ENCODE measurements around the gene SURF6. TPM values are rescaled to one million over a fixed set of nuclear protein-coding genes. Genes with fewer than 3 reads are reported as not detected.
A peak's percentile ranks its signal among the peaks of the same experiment; 100 is the strongest.

SURF6 gene
- total and polyA plus RNA-seq, 5 donors from 2014 or later, result 5.4 to 14.6 (median 7.5) TPM

DNA sequence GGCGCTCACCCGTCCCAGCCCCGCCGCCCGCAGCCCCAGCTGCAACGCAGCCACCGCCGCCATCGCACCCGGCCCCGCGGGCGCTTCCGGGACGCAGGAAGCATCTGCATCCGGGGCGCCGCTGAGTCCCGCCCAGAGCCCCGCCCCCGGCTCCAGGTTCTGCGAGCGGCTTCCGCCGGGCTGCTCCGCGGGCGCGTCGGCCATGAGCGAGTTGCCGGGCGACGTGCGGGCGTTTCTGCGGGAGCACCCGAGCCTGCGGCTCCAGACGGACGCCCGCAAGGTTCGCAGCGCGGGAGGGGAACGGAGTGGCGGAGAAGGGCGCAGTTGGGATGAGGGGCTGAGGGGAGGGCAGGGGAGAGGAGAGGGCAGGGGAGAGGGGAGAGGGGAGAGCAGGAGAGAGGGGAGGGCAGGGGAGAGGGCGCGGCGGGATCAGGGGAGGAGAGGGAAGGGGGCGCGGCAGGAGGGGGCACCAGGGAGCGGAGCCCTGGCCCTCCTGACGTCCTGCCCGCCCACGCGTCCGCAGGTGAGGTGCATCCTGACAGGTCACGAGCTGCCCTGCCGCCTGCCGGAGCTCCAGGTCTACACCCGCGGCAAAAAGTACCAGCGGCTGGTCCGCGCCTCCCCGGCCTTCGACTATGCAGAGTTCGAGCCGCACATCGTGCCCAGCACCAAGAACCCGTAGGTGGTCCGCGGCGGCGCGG lies 20.6 kb upstream of the SURF6 start, which contains the start of the genes SURF1 and SURF2:
Gene SURF1 (minus strand): TSS at position 97 of the 701 bp plus-strand sequence. CDS start 34 bp downstream, at position 63.
Gene SURF2 (plus strand): TSS at position 160 of the 701 bp plus-strand sequence. CDS start 43 bp downstream, at position 203.
- Mint-ChIP-seq H3K27ac (peak within 1 kb of the TSS; percentile 83 to 91 (median 87)), H3K27me3 (peaks cover 4% of the 10 kb centered on the region), H3K9me3 (no peaks in the 10 kb centered on the region), H3K4me1 (peaks cover 0 to 30% (median 13%) of the 10 kb centered on the region in 4 donors), H3K36me3 (peaks cover 18% of the 10 kb centered on the region), H3K4me3 (peak within 1 kb of the TSS; percentile 88 to 95 (median 90))
- peak; percentile 86 to 92 (median 87) for DNase-seq
- peak within 1 kb of the TSS; percentile 84 for H3K27ac ChIP-seq (ENCODE audit: insufficient read depth, low read length, poor library complexity, severe bottlenecking)
- peak; percentile 93 to 95 for ATAC-seq (ENCODE audit: low read depth in 2 of 2)
- H3K27me3 ChIP-seq (ENCODE audit: control insufficient read depth, insufficient read depth, low read length), result no peaks in the 10 kb centered on the region
- peaks cover 41% of the 10 kb centered on the region for H3K36me3 ChIP-seq (ENCODE audit: control insufficient read depth, insufficient read depth, low read length)
- peak within 1 kb of the TSS; percentile 82 for H3K4me3 ChIP-seq (ENCODE audit: low read depth, low read length)
- no peaks in the 10 kb centered on the region for H3K9me3 ChIP-seq (ENCODE audit: control insufficient read depth in 2 of 2, low read length in 2 of 2)
- H3K4me1 ChIP-seq (ENCODE audit: control insufficient read depth, insufficient read depth, low read length, poor library complexity, severe bottlenecking), result peaks cover 32% of the 10 kb centered on the region

GRCh38 chr9:133355881-133356357 lies 19.9 kb upstream of the SURF6 start:
- peaks cover 4% of the 10 kb centered on the region for H3K27me3 Mint-ChIP-seq
- ATAC-seq (ENCODE audit: low read depth in 2 of 2), result peak; percentile 43 to 47
- peaks cover 32% of the 10 kb centered on the region for H3K4me1 ChIP-seq (ENCODE audit: control insufficient read depth, insufficient read depth, low read length, poor library complexity, severe bottlenecking)

GRCh38 chr9:133354766-133355165 lies 18.8 kb upstream of the SURF6 start:
- no peak overlapping the region for H3K27ac Mint-ChIP-seq

More at GRCh38 chr9:133355881-133356357, 19.9 kb upstream of the SURF6 start:
- Mint-ChIP-seq H3K36me3 (peaks cover 16% of the 10 kb centered on the region), H3K9me3 (no peaks in the 10 kb centered on the region), H3K4me1 (peaks cover 0 to 30% (median 13%) of the 10 kb centered on the region in 4 donors), H3K27ac (peak overlapping the region; percentile 83 to 91 (median 87)), H3K4me3 (peak overlapping the region; percentile 88 to 95 (median 90))
- Histone ChIP-seq H3K4me3 (ENCODE audit: low read depth, low read length) (peak overlapping the region; percentile 82), H3K27ac (ENCODE audit: insufficient read depth, low read length, poor library complexity, severe bottlenecking) (peak overlapping the region; percentile 84), H3K36me3 (ENCODE audit: control insufficient read depth, insufficient read depth, low read length) (peaks cover 38% of the 10 kb centered on the region), H3K9me3 (ENCODE audit: control insufficient read depth in 2 of 2, low read length in 2 of 2) (no peaks in the 10 kb centered on the region), H3K27me3 (ENCODE audit: control insufficient read depth, insufficient read depth, low read length) (no peaks in the 10 kb centered on the region)
- DNase-seq, result peak in 1 of 3 donors; percentile 23

GRCh38 chr9:133353548-133353947 lies 17.6 kb upstream of the SURF6 start:
- no peaks in the 10 kb centered on the region for H3K9me3 Mint-ChIP-seq
- Histone ChIP-seq H3K27me3 (ENCODE audit: control insufficient read depth, insufficient read depth, low read length) (no peaks in the 10 kb centered on the region), H3K36me3 (ENCODE audit: control insufficient read depth, insufficient read depth, low read length) (peaks cover 43% of the 10 kb centered on the region), H3K27ac (ENCODE audit: insufficient read depth, low read length, poor library complexity, severe bottlenecking) (no peak overlapping the region), H3K4me3 (ENCODE audit: low read depth, low read length) (no peak overlapping the region), H3K9me3 (ENCODE audit: control insufficient read depth in 2 of 2, low read length in 2 of 2) (no peaks in the 10 kb centered on the region), H3K4me1 (ENCODE audit: control insufficient read depth, insufficient read depth, low read length, poor library complexity, severe bottlenecking) (peaks cover 42% of the 10 kb centered on the region)
- H3K27ac Mint-ChIP-seq, result peak overlapping the region in 1 of 3 donors; percentile 72
- DNase-seq (no peak), ATAC-seq (ENCODE audit: low read depth in 2 of 2) (no peak)
- H3K4me3 Mint-ChIP-seq, result peak overlapping the region in 1 of 4 donors; percentile 95
- peaks cover 32% of the 10 kb centered on the region for H3K36me3 Mint-ChIP-seq
- peaks cover 0 to 39% (median 21%) of the 10 kb centered on the region in 4 donors for H3K4me1 Mint-ChIP-seq
- peaks cover 4% of the 10 kb centered on the region for H3K27me3 Mint-ChIP-seq

More at GRCh38 chr9:133354766-133355165, 18.8 kb upstream of the SURF6 start:
- no peak for ATAC-seq (ENCODE audit: low read depth in 2 of 2)
- Mint-ChIP-seq H3K9me3 (no peaks in the 10 kb centered on the region), H3K4me1 (peaks cover 0 to 34% (median 15%) of the 10 kb centered on the region in 4 donors), H3K27me3 (peaks cover 4% of the 10 kb centered on the region), H3K4me3 (peak overlapping the region; percentile 81 to 95 (median 89)), H3K36me3 (peaks cover 24% of the 10 kb centered on the region)
- Histone ChIP-seq H3K36me3 (ENCODE audit: control insufficient read depth, insufficient read depth, low read length) (peaks cover 37% of the 10 kb centered on the region), H3K27ac (ENCODE audit: insufficient read depth, low read length, poor library complexity, severe bottlenecking) (no peak overlapping the region), H3K9me3 (ENCODE audit: control insufficient read depth in 2 of 2, low read length in 2 of 2) (no peaks in the 10 kb centered on the region), H3K4me3 (ENCODE audit: low read depth, low read length) (no peak overlapping the region), H3K4me1 (ENCODE audit: control insufficient read depth, insufficient read depth, low read length, poor library complexity, severe bottlenecking) (peaks cover 34% of the 10 kb centered on the region), H3K27me3 (ENCODE audit: control insufficient read depth, insufficient read depth, low read length) (no peaks in the 10 kb centered on the region)
- no peak for DNase-seq

GRCh38 chr9:133352635-133353340 lies 16.8 kb upstream of the SURF6 start:
- DNase-seq, result no peak
- H3K27ac ChIP-seq (ENCODE audit: insufficient read depth, low read length, poor library complexity, severe bottlenecking), result no peak overlapping the region
- H3K4me1 Mint-ChIP-seq, result peaks cover 0 to 38% (median 19%) of the 10 kb centered on the region in 4 donors
- peaks cover 36% of the 10 kb centered on the region for H3K4me1 ChIP-seq (ENCODE audit: control insufficient read depth, insufficient read depth, low read length, poor library complexity, severe bottlenecking)
- H3K9me3 ChIP-seq (ENCODE audit: control insufficient read depth in 2 of 2, low read length in 2 of 2), result no peaks in the 10 kb centered on the region
- H3K27me3 Mint-ChIP-seq, result peaks cover 4% of the 10 kb centered on the region
- no peaks in the 10 kb centered on the region for H3K27me3 ChIP-seq (ENCODE audit: control insufficient read depth, insufficient read depth, low read length)
- peaks cover 43% of the 10 kb centered on the region for H3K36me3 ChIP-seq (ENCODE audit: control insufficient read depth, insufficient read depth, low read length)
- H3K4me3 ChIP-seq (ENCODE audit: low read depth, low read length), result no peak overlapping the region
- H3K4me3 Mint-ChIP-seq, result peak overlapping the region in 2 of 4 donors; percentile 27 to 95
- peaks cover 32% of the 10 kb centered on the region for H3K36me3 Mint-ChIP-seq
- no peak for ATAC-seq (ENCODE audit: low read depth in 2 of 2)
- peak overlapping the region in 2 of 3 donors; percentile 72 to 82 for H3K27ac Mint-ChIP-seq
- H3K9me3 Mint-ChIP-seq, result no peaks in the 10 kb centered on the region

- Histone ChIP-seq H3K9me3 (ENCODE audit: control insufficient read depth in 2 of 2, low read length in 2 of 2) (no peaks in the 10 kb centered on the region), H3K36me3 (ENCODE audit: control insufficient read depth, insufficient read depth, low read length) (peaks cover 43% of the 10 kb centered on the region), H3K27me3 (ENCODE audit: control insufficient read depth, insufficient read depth, low read length) (no peaks in the 10 kb centered on the region), H3K27ac (ENCODE audit: insufficient read depth, low read length, poor library complexity, severe bottlenecking) (no peak overlapping the region), H3K4me3 (ENCODE audit: low read depth, low read length) (no peak overlapping the region), H3K4me1 (ENCODE audit: control insufficient read depth, insufficient read depth, low read length, poor library complexity, severe bottlenecking) (peaks cover 30% of the 10 kb centered on the region)
- Mint-ChIP-seq H3K9me3 (no peaks in the 10 kb centered on the region), H3K4me1 (peaks cover 0 to 35% (median 18%) of the 10 kb centered on the region in 4 donors), H3K27me3 (peaks cover 4% of the 10 kb centered on the region), H3K36me3 (peaks cover 32% of the 10 kb centered on the region), H3K4me3 (peak overlapping the region in 2 of 4 donors; percentile 47 to 95), H3K27ac (no peak overlapping the region)
- ATAC-seq (ENCODE audit: low read depth in 2 of 2) (no peak), DNase-seq (peak in 1 of 3 donors; percentile 63)
These were observed 16.1 kb upstream of the SURF6 start for GRCh38 chr9:133351908-133352634.

DNA sequence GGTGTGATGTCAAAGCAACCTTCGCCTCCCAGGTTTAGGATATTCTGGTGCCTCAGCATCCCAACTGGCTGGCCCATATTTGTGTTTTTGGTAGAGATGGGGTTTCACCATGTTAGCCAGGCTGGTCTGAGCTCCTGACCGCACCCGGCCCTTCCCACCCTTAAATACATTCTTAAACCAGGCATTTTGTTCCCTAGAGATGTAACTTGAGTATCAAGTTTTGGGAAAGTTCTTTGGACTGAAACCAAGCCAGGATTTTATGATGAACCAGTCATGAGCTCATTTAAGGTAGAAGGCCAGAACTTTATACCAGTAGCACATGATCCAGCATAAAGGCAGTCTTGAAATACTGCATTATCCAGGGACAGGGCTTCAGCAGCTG lies 15.5 kb upstream of the SURF6 start:
- peaks cover 32% of the 10 kb centered on the region for H3K36me3 Mint-ChIP-seq
- Histone ChIP-seq H3K36me3 (ENCODE audit: control insufficient read depth, insufficient read depth, low read length) (peaks cover 43% of the 10 kb centered on the region), H3K27ac (ENCODE audit: insufficient read depth, low read length, poor library complexity, severe bottlenecking) (no peak overlapping the region), H3K9me3 (ENCODE audit: control insufficient read depth in 2 of 2, low read length in 2 of 2) (no peaks in the 10 kb centered on the region), H3K27me3 (ENCODE audit: control insufficient read depth, insufficient read depth, low read length) (no peaks in the 10 kb centered on the region), H3K4me1 (ENCODE audit: control insufficient read depth, insufficient read depth, low read length, poor library complexity, severe bottlenecking) (peaks cover 30% of the 10 kb centered on the region), H3K4me3 (ENCODE audit: low read depth, low read length) (no peak overlapping the region)
- peaks cover 0 to 40% (median 23%) of the 10 kb centered on the region in 4 donors for H3K4me1 Mint-ChIP-seq
- H3K27me3 Mint-ChIP-seq, result peaks cover 4% of the 10 kb centered on the region
- peak overlapping the region in 2 of 4 donors; percentile 58 to 95 for H3K4me3 Mint-ChIP-seq
- ATAC-seq (ENCODE audit: low read depth in 2 of 2) (no peak), DNase-seq (no peak)
- H3K9me3 Mint-ChIP-seq, result no peaks in the 10 kb centered on the region
- H3K27ac Mint-ChIP-seq, result no peak overlapping the region
